ENCODE measurements around the gene GPR39.
"Not testable (repeated sequence)": the region's sequence is repeated elsewhere in the genome, so short reads cannot be mapped to it uniquely, and the experiment has no call there.

GPR39 gene

DNA sequence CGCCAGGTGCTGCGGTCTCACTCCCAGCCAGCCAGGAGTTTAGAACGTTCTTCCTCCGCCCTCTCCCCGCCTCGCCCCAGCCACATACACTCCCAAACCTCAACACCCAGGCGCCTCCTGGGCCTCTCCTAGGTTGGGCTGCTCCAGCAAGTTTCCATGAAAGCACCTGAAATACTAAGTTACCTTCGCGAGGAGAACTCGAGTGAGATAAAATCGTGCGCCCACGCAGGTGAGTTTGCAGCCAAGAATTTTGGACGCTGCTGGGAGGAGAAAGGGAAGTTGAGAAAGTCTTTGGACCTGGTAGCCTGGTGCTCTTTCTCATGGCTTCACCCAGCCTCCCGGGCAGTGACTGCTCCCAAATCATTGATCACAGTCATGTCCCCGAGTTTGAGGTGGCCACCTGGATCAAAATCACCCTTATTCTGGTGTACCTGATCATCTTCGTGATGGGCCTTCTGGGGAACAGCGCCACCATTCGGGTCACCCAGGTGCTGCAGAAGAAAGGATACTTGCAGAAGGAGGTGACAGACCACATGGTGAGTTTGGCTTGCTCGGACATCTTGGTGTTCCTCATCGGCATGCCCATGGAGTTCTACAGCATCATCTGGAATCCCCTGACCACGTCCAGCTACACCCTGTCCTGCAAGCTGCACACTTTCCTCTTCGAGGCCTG lies at the start of gene GPR39:
GPR39 (plus strand) TSS at position 83 of the 673 bp plus-strand sequence.
- DNase-seq = no peak

DNA sequence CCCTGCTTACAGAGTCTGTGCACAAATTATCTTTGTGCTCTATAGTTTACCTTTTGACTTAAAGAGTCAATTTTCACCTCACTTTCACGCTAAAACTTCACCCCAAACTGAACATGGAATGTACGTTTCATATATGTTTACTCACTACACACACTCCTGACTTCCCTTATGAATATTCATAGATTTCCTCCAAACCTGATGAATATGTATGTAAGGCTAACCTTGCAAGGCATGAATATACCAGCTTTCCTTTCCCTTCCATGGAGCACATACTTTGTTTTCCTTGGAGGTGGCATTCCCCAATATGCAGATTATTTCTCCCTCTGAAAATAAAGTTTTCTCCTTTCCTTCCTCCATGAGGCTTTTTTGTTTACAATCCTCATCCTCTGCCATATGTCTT lies 48.4 kb upstream of the GPR39 start:
- no peak for DNase-seq

DNA sequence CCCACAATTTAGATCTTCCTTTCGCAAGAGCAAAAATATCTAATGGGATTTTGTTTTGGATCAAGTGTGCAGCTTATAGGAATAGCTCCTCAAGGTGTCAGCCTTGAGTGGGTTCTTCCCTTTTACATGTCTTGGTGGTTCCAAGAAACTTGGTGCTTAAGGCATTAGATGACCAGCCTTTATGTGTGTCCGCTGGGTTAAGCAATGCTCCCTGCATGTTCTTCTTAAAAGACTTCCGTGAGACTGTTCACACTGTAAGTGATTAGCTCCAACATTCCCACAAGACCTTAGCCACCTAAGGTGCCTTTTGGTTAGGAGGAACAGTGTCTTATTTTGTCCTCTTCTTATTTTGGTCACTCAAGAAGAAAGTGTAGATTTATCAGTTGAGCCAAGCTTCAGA lies 44.3 kb upstream of the GPR39 start:
- no peak for DNase-seq

DNA sequence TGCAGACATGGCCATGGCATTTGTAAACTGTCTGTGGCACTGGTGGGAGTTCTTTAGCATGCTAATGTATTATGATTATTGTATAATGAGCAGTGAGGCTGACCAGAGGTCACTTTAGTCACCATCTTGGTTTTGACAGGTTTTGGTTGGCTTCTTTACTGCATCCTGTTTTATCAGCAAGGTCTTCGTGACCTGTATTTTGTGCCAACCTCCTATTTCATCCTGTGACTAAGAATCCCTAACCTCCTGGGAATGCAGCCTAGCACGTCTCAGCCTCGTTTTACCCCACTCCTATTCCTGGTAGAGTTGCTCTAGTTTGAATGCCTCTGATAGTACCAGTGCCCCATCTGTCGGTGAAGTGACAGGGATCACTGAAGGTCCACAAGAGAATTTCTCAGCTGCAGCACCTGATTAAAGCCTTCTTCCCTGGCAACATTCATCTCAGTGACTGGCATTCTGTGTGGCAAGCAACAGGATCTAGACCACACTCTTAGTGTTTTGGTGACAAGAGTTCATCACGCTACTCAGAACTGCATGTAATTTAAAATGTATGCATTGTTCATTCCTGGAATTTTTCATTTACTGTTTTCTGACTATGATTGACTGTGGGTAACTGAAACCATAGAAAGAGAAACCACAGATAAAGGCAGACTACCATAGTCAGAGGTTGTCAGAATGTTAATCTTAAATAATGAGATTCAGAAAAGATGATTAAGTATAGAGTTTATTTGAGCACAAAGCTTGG lies 43.0 kb upstream of the GPR39 start:
- peak; percentile 16 for DNase-seq

DNA sequence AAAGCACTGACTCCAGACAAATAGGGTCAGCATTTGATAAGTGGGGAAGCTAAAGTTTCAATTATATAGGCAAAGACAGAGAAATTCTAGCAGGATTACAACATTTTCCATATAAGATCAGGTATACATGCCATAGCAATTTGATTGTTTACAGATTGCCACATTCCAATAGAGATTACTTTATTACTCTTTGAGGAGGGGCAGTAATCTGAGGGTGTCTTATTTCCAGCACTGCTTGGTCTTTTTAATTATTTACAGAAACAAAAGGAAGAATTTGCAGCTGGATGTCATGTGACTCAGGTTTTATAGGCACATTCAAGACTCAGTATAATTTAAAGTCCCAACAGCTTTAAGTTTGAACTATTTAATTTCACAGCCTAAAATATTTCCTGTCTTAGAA lies 42.5 kb upstream of the GPR39 start:
- no peak for DNase-seq

DNA sequence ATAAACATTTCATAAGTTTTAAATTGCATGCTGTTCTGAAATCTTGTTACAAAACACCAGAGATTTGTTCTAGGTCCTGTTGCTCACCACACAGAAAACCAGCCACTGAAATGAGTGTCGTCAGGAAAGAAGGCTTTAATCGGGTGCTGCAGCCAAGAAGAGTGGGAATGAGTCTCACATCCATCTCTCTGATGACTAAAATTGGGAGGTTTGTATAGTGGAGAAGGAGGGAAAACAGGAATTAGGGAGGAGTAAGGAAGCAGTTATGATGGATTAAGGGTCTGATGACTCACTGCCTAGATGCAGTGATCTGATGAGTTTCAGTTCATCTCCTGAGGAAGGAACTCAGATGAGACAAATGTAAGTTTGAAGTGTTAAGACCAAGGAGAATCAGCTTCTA lies 42.1 kb upstream of the GPR39 start:
- peak; percentile 37 for DNase-seq

DNA sequence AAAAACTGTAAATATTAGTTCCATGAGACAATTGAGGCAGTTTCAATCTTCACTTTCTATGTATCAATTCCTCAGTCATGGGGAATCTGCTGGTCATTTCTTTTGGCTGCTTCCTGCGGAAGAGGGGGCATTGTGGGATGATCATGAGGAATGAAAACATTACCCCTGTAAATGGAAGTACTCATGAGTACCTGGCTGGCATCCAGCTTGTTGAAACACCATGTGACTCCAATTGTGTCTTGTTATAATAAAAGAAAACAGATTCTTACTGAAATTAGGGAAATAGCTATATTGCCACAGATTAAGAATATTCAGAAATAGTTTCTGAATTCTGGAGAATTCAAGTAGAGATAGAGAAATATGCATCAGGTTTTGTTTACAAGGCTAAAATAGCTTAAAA lies 41.6 kb upstream of the GPR39 start:
- DNase-seq = peak; percentile 22

DNA sequence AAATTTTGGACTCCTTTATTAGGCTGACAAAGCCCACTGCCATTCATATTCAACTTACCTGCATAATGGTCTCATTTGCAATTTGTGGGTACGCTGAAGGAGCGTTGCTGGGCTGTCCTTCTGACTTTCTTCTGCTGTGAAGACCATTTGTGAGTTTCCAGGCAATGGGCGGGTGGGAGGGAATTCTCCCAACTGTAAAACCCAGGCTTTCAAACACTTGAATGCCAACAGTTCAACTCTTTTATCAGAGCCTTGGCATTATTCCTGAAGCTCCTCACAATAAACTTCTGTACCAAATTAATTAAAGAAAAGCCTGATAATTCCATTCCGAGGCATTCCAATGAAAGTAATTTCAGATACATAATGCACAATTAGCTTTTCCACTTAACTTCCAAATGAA lies 35.2 kb upstream of the GPR39 start:
- no peak for DNase-seq

DNA sequence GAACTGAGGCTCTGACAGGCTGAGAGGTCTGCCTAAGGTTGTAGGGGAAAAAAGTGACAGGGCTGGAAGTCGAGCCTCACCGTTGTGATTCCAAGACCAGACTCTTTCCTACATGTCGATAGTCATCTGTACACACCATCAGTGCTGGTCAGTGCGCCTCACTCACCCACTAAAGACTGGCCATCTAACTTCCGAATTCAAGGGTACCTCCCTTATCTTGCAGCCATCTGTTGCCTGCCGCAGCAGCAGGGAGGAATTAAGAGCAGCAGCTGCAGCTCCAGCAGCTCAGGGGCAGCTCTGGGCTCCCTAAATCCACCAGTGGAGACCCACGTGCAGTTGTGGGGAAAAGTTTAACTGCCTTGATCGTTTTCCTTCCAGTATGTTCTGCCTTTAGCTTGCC lies 32.6 kb upstream of the GPR39 start:
- DNase-seq = no peak

DNA sequence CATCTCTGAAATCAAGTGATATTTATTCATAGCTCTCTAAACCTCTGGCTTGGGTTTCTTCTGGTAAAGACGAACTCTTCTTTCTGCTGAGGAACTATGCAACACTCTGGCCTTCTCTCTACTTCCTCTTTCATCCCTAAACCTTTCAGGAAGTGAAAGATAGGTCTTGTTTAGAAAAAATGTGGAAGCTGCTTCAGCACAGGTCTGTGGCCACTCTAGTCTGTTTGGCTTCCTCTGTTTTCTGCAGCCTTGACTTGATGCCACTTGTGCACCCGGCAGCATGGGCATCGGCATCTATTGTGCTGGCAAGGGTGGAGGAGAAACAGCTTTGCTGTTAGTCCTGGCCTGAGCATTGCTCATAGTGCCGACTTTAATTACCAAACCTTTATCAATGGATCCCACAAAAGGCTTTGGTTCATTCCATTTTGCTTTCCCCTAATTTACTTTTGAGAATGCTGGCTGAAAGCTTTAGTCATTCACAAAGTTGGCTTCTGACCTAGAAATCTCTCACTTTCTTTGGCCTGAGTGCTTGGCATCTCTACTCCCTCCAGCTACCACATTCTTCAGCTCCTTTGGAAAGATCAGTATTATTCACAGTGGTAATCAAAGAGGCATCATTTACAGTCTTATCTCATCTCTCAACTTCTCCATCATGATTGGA lies 32.0 kb upstream of the GPR39 start:
- no peak for DNase-seq

DNA sequence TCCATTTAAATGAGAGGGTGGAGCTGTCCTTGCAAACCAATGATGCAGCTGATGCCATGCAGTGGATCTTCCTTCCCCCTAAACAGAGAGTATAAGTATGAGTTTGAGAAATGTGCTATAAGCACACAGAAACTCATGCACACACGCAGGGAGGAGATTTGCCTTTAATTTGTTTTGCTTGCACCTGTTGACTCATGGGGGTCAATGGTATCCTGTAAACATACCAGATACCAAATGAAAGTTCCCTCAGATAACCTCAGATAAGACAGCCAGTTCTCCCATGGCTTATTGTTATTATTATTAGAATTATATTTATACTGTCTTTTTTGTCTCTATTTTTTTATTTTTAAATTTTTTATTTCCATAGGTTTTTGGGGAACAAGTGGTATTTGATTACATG lies 29.5 kb upstream of the GPR39 start:
- DNase-seq = no peak

DNA sequence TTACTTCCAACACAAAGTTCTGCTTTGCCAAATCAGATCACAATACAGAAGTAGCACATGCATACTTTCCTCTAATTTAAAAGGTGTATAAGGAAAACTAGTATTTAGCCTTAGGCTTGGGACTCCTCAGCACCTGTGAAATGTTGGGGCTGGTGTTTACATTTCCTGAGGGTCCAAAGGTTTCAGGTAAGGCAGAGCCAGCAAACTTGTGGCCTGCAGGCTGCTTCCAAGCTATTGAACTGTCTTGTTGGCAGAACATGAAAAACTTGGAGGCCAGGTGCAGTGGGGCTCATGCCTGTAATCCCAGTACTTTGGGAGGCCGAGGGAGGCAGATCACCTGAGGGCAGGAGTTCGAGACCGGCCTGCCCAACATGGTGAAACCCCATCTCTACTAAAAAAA lies 26.5 kb upstream of the GPR39 start:
- no peak for DNase-seq

DNA sequence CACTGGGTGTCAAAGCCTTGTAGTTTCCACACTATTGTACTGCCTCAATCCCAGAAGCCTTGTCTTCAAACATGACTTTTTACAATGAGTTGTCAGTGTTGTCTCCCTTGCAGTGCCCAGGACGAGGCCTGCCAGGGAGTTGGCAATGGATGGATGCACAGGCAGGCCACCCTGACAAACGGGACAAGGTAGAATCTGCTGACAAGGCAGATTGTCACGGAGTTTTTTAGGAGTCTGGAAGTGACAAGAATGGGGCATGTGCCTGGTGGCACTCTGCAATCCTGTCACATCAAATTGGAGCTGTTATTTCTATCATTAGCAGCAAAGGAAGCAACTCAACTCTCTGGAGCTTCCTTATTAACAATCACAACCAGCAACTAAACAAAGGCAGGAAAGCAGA lies 25.2 kb upstream of the GPR39 start:
- DNase-seq = no peak

DNA sequence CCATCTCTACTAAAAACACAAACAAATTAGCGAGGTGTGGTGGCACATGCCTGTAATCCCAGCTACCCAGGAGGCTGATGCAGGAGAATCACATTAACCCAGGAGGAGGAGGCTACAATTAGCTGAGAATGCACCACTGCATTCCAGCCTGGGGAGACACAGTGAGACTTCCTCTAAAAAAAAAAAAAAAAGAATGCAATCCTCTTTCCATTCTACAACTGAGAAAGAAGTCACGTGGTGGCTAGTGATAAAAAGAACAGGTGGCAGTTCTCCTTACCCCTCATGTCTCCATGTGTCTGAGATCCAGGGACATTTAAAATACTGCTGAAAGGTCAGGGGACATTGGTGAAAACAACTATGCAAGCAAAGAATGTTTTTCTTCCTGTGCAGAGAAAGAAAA lies 24.4 kb upstream of the GPR39 start:
- DNase-seq = no peak

DNA sequence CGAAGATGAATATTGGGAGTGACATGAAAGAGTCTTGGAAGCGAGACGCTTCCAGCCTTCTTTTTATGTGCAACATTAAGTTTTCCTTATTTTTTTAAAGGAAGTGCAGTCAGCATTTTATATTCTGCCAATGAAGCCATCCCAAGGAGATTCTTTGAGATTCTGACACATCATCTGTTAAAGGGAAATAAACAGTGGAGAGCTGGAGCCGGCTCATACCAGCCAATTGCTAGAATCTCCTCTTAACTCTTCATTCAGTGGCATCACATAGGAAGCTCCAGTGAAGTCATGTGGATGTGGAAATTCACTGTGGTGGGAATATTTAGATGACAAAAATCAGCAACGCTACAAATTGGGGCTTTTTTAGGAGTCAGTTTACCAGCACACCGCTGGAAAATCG lies 23.7 kb upstream of the GPR39 start:
- no peak for DNase-seq

DNA sequence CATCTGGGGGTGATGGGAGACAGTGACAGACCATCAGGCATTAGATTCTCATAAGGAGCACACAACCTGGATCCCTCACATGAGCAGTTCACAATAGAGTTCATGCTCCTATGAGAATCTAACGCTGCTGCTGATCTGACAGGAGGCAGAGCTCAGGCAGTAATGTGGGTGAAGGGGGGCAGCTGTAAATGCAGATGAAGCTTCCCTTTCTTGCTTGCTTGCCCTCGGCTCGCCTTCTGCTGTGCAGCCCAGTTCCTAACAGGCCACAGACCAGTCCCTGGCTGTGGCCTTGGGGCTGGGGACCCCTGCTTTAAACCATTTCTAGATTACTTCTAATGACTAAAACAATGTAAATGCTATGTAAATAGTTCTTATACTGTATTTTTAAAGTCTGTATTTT lies 19.6 kb upstream of the GPR39 start:
- DNase-seq = not testable (repeated sequence)

DNA sequence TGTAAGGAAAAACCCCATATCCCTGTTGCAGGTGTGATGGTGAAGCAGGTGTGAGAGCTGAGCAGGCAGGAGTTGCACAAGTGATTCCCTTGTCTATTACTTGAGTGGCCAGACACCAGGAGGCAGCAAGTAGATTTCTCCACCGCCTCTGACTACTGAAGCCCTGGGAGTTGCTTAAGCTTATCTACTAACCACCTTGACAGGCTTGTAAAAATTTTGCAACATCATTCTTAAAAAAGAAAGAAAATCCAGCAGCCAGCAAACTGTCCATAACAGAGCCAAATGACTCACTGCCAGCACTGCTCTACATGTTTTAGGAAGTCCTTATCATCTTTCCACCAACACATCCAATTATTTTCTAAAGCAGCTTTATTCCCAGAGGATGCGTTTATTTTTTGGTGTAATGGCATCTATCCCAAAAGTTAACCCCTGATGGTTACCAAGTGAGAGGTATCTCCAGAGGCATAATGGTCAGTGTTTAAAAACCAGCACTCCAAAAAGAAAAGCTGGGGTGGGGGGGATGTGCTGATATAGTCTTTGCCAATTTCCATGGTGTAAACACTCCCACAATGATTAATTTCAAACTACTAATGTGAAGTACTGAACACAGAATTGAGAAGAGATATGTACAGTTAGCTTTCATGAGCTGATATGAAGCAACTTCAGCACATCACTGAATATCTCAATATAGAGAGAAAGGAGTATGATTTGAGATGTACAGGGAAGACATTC lies 16.3 kb upstream of the GPR39 start:
- no peak for DNase-seq

DNA sequence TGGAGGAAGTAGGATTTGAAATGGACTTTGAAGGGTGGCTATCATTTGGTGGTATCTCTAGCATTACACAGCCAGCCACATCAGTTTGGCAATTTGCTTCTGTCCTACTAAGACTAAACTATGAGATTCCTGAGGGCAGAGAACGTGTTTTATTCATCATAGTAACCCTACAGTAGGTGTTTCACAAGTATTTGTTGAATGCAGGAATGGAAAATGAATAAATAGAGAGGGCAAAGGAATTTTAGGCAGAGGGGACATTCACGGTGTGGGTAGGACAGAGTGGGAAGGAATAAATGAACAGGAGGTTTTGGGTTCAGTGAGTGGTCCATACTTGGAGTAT lies 15.7 kb upstream of the GPR39 start:
- DNase-seq = no peak

DNA sequence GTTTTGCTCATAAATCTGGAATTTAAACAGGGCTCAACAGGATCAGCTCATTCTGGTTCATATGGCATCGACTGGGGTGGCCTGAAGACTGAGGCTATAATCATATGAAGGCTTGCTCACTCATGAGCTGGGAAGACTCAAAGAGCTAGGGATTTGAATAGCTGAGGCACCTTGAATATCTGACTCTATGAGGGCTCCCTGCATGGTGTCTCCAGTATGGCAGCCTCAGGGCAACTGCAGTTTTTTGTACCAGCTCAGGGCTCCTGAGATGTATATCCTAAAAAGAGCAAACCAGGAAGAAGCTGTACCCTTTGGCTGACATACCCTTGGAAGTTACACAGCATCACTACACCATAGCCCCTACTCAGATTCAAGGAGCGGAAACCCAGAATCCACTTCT lies 15.3 kb upstream of the GPR39 start:
- DNase-seq = no peak

DNA sequence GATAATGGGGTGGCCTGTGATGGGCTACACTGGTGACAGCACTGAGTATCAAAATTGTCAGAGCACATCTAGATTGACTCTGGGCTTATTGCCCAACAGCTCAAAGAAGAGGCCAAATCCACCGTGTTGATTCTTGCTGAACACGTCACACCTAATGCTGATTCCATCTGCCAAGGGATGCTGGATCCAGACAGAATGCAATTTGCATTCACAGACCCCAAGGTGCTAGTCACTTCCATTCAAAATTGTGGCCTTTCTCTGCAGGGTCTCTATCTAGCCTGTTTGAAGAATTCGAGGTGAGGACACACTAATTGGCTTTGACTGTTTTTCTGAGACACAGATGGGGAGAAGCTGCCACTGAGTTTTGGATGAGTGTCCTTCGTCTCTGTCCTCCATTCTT lies 13.5 kb upstream of the GPR39 start:
- DNase-seq = no peak

DNA sequence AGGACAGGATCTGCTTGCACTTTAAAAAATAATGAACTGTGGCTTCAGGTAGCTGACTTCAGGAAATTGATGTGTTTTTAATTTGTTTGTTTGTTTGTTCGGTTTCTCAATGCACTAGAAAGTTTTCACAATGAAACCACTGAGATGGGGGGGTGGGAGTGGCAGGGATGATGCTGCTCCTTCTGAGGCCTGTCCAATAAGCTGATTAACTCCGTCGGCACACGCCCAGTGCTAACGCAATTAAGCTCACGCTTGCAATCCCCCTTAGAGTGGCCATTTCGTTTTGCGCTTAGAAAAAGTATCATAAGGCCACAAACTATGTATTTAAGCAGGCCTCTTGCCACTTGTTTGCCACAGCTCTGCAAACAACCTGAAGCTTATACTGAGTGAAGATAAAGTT lies 12.5 kb upstream of the GPR39 start:
- no peak for DNase-seq

DNA sequence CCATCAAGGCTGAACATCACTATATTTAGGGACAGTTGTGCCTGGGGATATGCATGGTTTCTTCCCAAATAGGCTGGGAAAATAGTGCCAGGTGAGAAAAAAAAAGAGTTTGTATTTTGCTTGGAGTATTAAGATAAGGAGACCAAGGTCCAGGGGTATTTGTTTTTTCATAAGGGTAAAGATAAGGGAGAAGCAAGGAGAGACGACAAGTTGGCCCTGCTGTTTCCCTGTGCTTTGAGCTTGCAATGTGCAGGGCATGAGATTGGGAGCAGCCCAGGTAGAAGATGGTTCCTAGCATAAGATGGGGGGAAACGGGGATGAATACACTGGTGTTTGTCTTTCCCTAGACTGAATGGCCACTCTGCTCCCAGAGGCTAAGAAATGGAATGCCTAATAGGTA lies 8.8 kb upstream of the GPR39 start:
- no peak for DNase-seq

DNA sequence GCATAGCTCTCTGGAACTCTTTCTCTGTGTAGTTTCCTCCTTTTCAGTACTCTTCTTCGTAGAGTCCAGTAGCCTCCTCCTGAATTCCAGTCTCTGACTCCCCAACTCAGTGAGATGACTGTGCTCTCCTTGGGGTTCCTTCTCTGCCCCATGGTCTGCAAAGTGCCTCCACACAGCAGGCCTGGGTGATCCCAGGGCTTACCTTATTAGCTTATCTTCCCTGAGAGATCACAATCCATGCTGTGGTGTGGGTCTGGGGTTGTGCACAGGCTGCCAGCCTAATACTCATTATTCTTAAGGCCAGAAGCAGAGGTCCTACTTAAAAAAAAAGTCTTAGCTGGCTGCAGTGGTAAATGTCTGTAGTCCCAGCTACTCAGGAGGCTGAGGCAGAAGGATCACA lies 4.6 kb upstream of the GPR39 start:
- no peak for DNase-seq

DNA sequence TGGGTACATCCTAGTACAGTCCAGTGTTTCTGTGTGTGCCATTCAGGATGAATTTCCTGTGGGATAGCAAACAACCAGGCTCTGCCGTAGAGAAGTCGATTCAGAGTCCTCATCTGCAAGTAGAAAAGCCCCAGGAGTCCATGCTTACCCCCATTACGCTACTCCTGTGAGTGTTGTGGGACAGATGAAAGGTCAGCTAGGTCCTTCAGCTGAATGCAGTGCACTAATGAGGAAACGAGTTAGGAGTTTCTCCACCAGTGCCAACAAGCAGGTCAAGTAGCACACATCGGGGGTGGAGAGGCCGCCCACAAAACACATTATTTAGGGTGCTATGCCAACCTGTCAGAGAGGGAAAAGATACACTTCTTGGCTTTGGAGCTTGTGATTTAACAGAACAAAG lies 2.5 kb upstream of the GPR39 start:
- no peak for DNase-seq

All from T1000 (cell line).